ENCODE results near the gene PPARD.

- TF ChIP-seq, protein P1, sequence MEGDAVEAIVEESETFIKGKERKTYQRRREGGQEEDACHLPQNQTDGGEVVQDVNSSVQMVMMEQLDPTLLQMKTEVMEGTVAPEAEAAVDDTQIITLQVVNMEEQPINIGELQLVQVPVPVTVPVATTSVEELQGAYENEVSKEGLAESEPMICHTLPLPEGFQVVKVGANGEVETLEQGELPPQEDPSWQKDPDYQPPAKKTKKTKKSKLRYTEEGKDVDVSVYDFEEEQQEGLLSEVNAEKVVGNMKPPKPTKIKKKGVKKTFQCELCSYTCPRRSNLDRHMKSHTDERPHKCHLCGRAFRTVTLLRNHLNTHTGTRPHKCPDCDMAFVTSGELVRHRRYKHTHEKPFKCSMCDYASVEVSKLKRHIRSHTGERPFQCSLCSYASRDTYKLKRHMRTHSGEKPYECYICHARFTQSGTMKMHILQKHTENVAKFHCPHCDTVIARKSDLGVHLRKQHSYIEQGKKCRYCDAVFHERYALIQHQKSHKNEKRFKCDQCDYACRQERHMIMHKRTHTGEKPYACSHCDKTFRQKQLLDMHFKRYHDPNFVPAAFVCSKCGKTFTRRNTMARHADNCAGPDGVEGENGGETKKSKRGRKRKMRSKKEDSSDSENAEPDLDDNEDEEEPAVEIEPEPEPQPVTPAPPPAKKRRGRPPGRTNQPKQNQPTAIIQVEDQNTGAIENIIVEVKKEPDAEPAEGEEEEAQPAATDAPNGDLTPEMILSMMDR (IDR thresholded peaks at IDR 0.05): no peak
- TF ChIP-seq POLR2A (IDR thresholded peaks at IDR 0.05): no peak
Observed at GRCh38 chr6:35362200-35362599, 19.8 kb downstream of the PPARD start.

Data from Peyer's patch (tissue), 4 donors.